GM10266 (cell line): ENCODE measurements around the gene CCNY.

ENCODE experiments used
- DNase-seq: peaks from one replicate; pipeline ENCODE4 v3.0.0; 2012; ENCODE audit errors: extremely low spot score
- CTCF ChIP-seq: IDR thresholded peaks from 2 replicates; pipeline ENCODE4 v1.5.1; 2012; ENCODE audit warnings: mild to moderate bottlenecking, low read depth; ENCODE audit not compliant: control insufficient read depth, insufficient read depth; ENCODE audit errors: missing control alignments

Gene CCNY

GRCh38 chr10:35420827-35421552, 84.7 kb downstream of the CCNY start:
- DNase-seq = no peak
- TF ChIP-seq CTCF = no peak

DNA sequence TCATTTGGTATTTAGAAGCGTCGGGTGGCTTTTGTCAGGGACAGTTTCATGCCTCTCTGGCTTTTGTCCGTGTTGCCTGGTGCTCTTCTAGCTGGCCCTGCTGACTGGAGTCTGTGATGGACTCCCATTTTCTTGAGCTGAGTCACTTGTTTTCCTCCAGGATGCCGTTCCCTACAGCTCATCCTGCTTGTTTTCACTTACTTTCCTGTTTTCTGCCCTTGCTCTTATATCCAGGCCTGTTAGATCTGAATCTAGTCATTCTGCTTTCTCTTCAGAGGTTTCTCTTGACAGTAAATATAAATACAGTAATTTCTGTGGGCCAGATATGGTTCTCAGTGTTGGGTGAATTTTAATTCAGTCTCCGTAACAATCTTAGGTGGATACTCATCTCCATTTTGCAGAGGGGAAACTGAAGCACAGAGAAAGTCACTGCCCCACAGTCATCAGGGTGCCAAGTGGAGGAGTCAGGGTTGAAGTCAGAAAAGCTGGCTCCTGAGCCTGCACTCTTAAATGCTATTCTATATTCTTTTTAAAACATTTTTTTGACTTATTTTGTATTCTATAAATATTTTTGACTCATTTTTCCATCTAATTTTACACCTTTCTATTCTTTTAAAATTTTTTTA, 85.4 kb downstream of the CCNY start:
- DNase-seq = no peak
- no peak for TF ChIP-seq CTCF

GRCh38 chr10:35422228-35422627, 85.9 kb downstream of the CCNY start:
- DNase-seq = no peak
- no peak for TF ChIP-seq CTCF

- no peak for DNase-seq
- no peak for TF ChIP-seq CTCF
These were observed 87.4 kb downstream of the CCNY start for GRCh38 chr10:35423505-35424306.

DNA sequence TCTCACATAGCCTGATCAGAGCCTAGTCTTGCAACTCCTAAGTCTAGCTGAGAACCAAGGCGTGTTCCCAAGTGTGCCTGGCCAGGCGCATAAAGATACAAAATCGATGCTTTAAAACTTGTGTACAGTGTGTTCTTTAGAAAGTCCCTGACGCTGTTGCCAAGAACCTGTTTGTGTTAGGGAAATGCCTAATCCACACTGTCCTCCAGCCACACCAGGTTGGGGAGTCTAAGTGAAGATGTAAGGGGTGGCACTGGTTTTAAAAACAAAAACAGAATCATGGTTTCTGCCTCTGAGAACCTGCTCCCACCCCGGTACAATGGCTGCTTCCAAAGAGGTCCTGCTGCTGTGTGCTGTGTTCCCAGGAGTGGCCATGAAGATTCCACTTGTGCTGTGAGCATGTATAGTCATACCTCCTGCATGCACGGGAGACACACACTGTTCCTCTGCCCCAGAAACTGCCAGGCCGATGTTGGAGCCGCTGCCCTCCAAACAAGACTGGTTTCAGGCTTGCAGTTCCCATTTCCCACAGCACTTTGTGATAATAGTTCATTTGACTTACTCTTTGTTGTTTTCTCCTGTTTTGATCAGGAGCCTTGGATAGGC, 88.5 kb downstream of the CCNY start:
- TF ChIP-seq CTCF = no peak
- no peak for DNase-seq

- no peak for TF ChIP-seq CTCF
- DNase-seq = no peak
These were observed 89.3 kb downstream of the CCNY start for GRCh38 chr10:35425595-35425994.
